GM18858 (cell line): ENCODE measurements around the gene ERCC4.

Experiments used
- ATAC-seq: cut with Tn5 transposase; IDR thresholded peaks from one replicate; pipeline ENCODE4 v1.9.1; 2021; ENCODE audit not compliant: unreplicated experiment

ERCC4 gene

GRCh38 chr16:13945744-13946485 is 26.0 kb downstream of the ERCC4 start:
- ATAC-seq, result no peak

DNA sequence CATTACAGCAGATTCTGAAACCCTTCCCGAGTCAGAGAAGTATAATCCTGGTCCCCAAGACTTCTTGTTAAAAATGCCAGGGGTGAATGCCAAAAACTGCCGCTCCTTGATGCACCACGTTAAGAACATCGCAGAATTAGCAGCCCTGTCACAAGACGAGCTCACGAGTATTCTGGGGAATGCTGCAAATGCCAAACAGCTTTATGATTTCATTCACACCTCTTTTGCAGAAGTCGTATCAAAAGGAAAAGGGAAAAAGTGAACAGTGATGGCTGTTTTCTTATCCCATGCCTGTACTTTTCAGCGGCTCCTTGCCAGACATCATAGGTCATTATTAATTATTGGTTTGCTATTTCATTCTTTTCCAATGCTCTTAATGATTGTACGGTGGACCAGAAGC is 28.1 kb downstream of the ERCC4 start:
- ATAC-seq, result no peak

- no peak for ATAC-seq
These were observed 31.0 kb downstream of the ERCC4 start for GRCh38 chr16:13950821-13951547.

- no peak for ATAC-seq
These were observed 31.7 kb downstream of the ERCC4 start for GRCh38 chr16:13951611-13952010.

GRCh38 chr16:13953501-13953900 is 33.5 kb downstream of the ERCC4 start:
- ATAC-seq, result no peak

GRCh38 chr16:13956635-13957196 is 36.8 kb downstream of the ERCC4 start:
- ATAC-seq, result no peak

DNA sequence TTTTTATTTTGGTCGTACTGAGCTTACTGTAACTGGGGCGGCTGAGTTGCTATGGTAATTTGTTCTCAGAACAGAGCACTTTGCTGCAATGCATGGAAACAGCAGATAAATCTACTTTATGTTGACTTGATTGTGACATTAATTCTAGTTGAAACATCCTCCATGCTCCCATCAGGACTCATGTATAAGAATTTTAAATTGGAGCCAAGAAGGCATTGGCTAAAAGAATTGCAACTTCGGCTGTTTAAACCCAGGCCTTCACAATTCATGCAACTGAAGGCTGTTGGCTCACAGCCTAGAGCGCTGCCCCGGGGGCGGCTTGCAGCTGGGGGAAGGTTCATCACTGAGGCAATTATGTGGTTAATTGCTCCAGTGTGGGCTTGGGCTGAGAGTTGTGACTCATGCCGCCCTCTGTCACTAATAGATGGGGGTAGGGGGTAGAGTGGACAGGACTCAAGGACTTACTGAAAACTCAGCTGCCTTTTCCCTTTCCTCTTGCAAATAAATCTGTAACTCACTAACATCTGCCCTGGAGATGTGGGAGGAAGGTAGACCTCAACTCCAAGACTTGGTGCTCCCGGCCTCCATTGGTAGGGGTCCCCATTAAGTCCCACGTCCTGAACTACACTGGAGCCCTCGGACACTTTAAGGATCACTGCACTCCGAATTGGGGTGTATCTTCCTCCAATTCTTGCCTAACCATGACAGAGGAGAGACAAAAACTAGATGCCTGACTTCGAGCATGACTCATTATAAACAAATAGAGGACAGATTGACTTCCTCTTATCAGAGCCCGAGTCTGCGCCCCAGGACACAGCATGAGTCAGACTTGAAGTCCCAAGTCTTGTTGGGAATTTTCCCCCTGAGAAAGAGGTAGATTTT is 37.5 kb downstream of the ERCC4 start:
- ATAC-seq, result peak; percentile 65

GRCh38 chr16:13958474-13958873 is 38.5 kb downstream of the ERCC4 start:
- ATAC-seq, result no peak

DNA sequence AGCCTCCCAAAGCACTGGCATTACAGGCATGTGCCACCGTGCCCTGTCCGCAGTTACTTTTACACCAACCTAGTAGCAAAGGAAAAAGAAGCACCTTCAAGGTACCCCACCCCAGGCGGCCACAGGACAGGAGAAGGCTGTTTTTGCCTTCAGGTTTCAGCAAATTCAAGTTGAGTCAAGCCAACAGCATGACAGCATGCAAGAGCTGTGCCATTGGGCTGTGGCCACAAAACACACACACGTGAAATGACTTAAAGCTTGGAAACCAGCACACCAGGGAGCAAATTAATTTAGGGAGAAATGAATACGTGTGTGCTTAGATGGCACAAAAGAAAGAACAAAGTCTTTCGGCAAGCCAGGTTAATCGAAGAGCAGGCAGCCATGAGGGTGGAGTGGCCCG is 39.7 kb downstream of the ERCC4 start:
- ATAC-seq, result no peak

- ATAC-seq, result no peak
These were observed 41.3 kb downstream of the ERCC4 start for GRCh38 chr16:13961099-13961811.

- no peak for ATAC-seq
These were observed 42.3 kb downstream of the ERCC4 start for GRCh38 chr16:13962232-13962631.

GRCh38 chr16:13968835-13969234 is 48.9 kb downstream of the ERCC4 start:
- no peak for ATAC-seq

GRCh38 chr16:13969711-13970110 is 49.8 kb downstream of the ERCC4 start:
- no peak for ATAC-seq

DNA sequence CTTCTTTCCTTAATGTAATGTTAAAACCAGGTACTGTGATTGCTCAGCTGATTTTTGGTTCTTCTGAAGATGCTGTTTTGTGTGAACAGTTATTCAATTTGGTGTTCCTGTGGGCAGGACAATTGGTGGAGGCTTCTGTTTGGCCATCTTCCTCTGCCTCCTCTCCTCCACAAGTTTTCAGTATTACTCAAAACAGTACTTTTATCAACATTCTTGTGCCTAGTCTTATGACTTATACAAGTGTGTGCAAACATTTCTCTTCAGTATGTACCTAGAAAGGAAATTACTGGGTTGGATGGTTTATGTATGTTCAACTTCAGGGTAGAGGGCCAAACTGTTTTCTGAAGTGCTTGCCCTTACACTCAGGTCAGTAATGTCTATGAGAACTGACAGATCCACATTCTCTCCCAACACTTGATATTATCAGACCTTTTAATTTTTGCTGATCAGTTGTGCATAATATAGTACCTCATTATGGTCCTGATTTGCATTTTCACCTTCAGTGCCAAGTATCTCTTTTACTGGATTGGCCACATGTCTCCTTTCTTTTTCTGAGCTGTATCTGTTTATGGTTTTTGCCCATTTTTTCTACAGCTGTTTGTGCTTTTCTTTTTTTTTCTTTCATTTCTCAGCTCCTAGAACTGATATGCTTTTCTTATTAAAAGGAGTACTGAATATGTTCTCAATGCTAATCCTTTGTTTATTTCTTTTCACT is 50.9 kb downstream of the ERCC4 start:
- ATAC-seq, result no peak

GRCh38 chr16:13973321-13974023 is 53.5 kb downstream of the ERCC4 start:
- no peak for ATAC-seq

- no peak for ATAC-seq
These were observed 57.2 kb downstream of the ERCC4 start for GRCh38 chr16:13977177-13977576.

- no peak for ATAC-seq
These were observed 62.5 kb downstream of the ERCC4 start for GRCh38 chr16:13982451-13982850.

DNA sequence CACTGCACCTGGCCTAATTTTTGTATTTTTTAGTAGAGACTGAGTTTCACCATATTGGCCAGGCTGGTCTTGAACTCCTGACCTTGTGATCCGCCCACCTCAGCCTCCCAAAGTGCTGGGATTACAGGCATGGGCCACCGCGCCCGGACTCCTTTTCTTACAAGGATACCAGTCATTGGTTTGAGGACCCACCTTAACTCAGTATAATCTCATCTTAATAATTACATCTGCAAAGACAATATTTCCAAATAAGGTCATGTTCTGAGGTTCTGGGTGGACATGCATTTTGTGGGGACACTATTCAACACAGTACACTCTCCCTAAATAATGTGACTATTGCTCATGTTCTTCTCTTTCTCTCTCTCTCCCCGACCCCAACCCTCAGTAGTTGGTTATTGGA is 63.7 kb downstream of the ERCC4 start:
- no peak for ATAC-seq

GRCh38 chr16:13984794-13985193 is 64.8 kb downstream of the ERCC4 start:
- ATAC-seq, result no peak
